Measurements from ENCODE around the gene ITGA7.

The ITGA7 gene

GRCh38 chr12:55717011-55718007 lies 9.6 kb upstream of the ITGA7 start:
- DNase-seq, result no peak

- DNase-seq, result no peak
These were observed 8.9 kb upstream of the ITGA7 start for GRCh38 chr12:55716582-55716957.

GRCh38 chr12:55715833-55716581 lies 8.3 kb upstream of the ITGA7 start, which contains the start of gene BLOC1S1:
Gene BLOC1S1, plus strand, starts transcription at chr12:55716046. Its CDS starts 6 bp downstream, at chr12:55716052.
- DNase-seq, result peak; percentile 87

DNA sequence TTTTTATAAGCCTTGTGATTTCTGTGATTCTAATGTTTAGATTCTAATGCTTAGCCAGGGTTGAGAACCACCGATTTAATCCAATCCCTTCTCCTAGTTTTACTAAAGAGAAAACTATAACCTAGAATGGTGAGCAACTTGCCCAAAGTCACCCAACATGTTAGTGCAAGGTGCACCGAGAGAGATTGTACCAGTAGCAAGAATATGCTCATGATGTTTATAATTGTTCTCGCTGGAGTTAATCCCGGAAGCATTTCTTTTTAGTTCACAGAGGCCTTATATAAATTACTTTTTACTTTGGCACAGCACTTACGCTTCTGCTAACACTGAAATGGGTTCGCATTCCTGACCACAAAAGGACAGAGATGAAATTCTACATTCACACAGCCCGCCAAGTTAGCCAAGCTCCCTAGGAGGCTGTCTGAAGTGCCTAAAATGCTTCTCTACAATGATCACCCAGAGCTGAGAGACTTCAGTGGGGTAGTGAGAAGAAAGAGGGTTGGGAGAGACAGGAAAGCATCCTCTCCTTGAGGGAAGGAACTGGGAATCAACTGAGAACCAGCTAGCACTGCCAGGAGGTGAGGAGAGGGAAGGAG lies 7.6 kb upstream of the ITGA7 start:
- DNase-seq, result no peak

DNA sequence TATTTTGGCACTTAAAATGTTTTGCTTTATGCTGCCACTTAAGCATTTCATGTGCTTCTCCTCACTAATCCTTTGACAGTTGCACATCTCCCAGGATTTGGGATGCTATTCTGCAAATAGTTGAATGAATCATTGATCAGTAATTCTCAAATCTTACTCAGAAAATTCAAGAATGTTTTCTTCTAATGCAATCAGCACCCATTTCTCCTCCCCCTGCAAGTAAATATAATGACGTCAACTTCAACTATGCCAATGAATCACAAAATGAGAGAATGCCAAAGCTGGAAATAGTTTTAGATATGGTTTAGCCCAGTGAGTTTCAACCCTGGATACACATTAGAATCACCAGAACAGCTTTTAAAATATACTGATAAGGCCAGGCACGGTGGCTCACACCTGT lies 6.0 kb upstream of the ITGA7 start:
- DNase-seq, result no peak

- DNase-seq, result no peak
These were observed 5.2 kb upstream of the ITGA7 start for GRCh38 chr12:55712700-55713415.

- no peak for DNase-seq
These were observed 4.3 kb upstream of the ITGA7 start for GRCh38 chr12:55711786-55712553.

- no peak for DNase-seq
These were observed 1.1 kb upstream of the ITGA7 start for GRCh38 chr12:55708695-55709233.

DNA sequence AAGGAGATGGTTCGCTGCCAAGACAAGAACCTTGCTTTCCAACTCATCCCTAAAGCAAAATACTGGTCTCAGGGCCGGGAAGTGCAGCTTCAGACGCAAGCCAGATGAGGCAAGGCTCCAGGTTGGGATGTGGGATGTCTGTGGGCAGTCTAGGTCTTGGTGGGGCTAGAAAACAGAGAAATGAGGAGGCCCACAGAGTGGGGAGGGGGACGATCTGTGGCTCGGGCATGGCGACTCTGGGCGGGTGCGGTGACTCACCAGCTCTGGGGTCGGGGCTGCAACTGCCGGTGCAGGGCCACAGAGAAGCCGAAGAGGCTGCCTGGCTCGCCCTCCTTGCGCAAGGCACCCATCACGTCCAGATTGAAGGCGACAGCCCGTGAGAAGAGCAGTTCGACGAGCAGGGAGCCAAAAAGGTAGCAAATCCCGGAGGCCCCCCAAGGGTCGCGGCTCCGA lies 459 bp downstream of the ITGA7 start:
- DNase-seq, result peak; percentile 10

GRCh38 chr12:55706568-55707218 lies 1.0 kb downstream of the ITGA7 start:
- DNase-seq, result no peak

- DNase-seq, result no peak
These were observed 1.8 kb downstream of the ITGA7 start for GRCh38 chr12:55705782-55706402.

DNA sequence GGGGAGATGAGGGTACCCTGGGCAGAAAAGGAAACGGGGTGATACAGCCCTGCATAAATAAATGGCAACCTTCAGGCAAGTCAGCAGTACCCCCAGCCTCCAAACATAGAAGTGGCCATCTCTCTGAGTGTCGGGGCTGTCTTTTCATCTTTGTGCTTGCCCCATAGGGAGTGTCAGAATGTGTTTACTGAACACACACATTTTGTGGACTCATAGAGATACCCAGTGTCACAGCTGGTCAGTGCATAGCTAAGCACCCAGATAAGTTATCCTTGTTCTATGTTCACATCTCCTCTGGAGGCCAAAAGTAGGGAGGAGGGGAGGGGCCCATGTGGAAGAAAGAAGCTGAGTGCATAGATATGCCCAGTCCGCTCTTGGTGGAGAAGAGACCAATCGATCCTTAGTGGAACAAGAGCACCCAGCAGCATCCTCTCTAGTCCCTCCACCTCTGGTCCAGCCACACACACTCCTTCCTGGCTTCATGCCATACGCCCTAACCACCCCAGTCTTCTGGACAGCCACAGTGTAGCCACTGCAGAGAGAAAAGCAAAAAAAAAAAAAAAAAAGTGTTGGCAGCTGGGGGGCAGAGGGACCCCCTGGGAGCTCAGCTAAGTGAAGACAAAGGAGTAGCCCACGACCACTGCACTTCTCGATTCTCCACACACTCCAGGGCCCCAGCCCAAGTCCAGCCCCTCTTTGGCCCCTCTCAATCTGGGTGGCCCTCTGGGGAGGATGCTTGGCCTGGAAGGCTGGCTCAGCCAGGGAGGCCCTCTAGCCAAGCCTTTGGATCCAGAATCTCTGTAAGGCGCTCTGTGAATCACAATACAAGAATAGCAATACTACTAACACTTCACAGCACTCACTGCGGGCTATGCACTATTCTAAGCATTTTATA lies 2.6 kb downstream of the ITGA7 start:
- no peak for DNase-seq

- DNase-seq, result no peak
These were observed 3.6 kb downstream of the ITGA7 start for GRCh38 chr12:55703901-55704761.

GRCh38 chr12:55703288-55703687 lies 4.4 kb downstream of the ITGA7 start:
- DNase-seq, result no peak

DNA sequence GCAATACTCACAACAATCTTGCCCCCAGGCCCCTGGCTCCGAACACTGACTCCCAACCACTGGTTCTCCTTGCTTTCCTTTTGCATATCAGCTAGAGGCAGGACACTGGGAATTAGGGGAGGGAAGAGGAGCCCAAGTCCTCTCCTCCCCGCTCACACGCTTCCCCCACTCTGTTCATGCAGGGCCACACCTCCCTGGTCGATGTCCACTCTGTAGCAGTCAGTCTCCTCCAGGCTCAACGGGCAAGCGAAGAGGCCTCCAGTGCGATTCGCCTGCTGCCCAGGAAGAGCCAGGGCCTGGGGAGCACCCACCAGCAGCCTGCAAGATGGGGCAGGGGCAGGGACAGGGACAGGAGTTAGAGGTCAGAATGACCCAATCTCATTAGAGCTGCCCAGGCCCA lies 4.8 kb downstream of the ITGA7 start:
- no peak for DNase-seq

DNA sequence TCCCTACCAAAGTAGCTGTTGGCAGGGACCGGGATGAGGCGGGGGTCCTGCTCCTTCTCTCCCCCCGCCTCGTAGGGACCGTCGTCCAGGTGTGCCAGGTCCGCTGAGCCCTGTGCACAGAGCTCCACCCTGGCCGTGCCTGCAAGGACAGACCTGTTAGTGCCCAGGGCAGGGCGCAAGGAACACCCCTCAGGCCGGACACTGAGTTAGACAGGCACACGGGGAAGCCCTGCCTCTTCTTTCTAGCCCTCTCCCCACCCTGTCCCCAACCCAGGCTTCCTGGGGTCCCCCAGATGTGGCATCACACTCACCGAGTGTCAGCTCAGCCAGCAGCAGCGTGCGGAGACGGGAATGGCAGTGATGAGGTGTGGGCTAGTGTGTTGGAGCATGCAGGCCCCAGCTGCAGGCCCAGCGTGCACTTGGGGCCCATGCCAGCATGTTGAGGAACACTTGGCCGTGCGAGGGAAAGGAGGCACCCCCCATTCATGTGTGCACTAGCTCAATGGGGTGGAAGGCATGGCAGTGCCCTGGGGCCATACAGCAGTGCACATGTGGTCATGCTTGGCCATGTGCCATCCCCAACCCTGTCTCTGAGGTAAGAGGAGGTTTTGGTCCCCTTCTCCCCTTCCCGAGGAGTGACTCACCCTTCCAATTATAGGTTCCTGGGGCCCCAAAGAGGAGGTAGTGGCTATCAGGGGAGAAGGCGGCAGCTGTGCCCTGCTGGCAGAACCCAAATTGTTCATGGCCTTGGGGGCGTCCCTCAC lies 7.3 kb downstream of the ITGA7 start:
- no peak for DNase-seq

- no peak for DNase-seq
These were observed 8.1 kb downstream of the ITGA7 start for GRCh38 chr12:55699471-55700055.

Data from CD4-positive, alpha-beta T cell treated with Interferon gamma for 1 hour (primary cell).